Ammon's horn (tissue), 1 donor: ENCODE data around the gene RAB6A.
"Not testable (repeated sequence)": the region's sequence is repeated elsewhere in the genome, so short reads cannot be mapped to it uniquely, and the experiment has no call there.

Source experiments
- DNase-seq: peaks from one replicate; pipeline ENCODE4 v3.0.0-alpha.2; 2016; ENCODE audit warnings: low spot score

The RAB6A gene

GRCh38 chr11:73726825-73727224, 34.0 kb downstream of the RAB6A start:
- DNase-seq, result no peak

GRCh38 chr11:73717136-73717535, 43.7 kb downstream of the RAB6A start:
- DNase-seq, result no peak

GRCh38 chr11:73716153-73717056, 44.5 kb downstream of the RAB6A start:
- no peak for DNase-seq

GRCh38 chr11:73715541-73715940, 45.3 kb downstream of the RAB6A start:
- no peak for DNase-seq

GRCh38 chr11:73710964-73711363, 49.9 kb downstream of the RAB6A start:
- no peak for DNase-seq

GRCh38 chr11:73705053-73705452, 55.8 kb downstream of the RAB6A start:
- DNase-seq, result no peak

GRCh38 chr11:73693899-73694525, 66.9 kb downstream of the RAB6A start:
- DNase-seq, result no peak

- no peak for DNase-seq
Observed at GRCh38 chr11:73680687-73681086, 80.2 kb downstream of the RAB6A start.

- not testable (repeated sequence) for DNase-seq
Observed at GRCh38 chr11:73676552-73676951, 84.3 kb downstream of the RAB6A start.

GRCh38 chr11:73671701-73672100, 89.2 kb downstream of the RAB6A start:
- no peak for DNase-seq

- no peak for DNase-seq
Observed at GRCh38 chr11:73670808-73671207, 90.1 kb downstream of the RAB6A start.

- no peak for DNase-seq
Observed at GRCh38 chr11:73667891-73668290, 93.0 kb downstream of the RAB6A start.

GRCh38 chr11:73664877-73665276, 96.0 kb downstream of the RAB6A start:
- DNase-seq, result no peak

- DNase-seq, result no peak
Observed at GRCh38 chr11:73663604-73664495, 97.0 kb downstream of the RAB6A start.

- DNase-seq, result no peak
Observed at GRCh38 chr11:73662445-73663157, 98.3 kb downstream of the RAB6A start.

- peak; percentile 92 for DNase-seq
Observed at GRCh38 chr11:73661035-73661628, 99.7 kb downstream of the RAB6A start.

GRCh38 chr11:73660497-73661034, 100.3 kb downstream of the RAB6A start:
- no peak for DNase-seq

GRCh38 chr11:73659961-73660360, 100.9 kb downstream of the RAB6A start:
- DNase-seq, result no peak

GRCh38 chr11:73656985-73657384, 103.9 kb downstream of the RAB6A start:
- DNase-seq, result no peak

GRCh38 chr11:73655686-73656085, 105.2 kb downstream of the RAB6A start:
- DNase-seq, result no peak

- no peak for DNase-seq
Observed at GRCh38 chr11:73654482-73655021, 106.3 kb downstream of the RAB6A start.
